K562 (cell line): ENCODE data around the gene HLA-E. TPM values are rescaled to one million over a fixed set of nuclear protein-coding genes. Genes with fewer than 3 reads are reported as not detected.

ENCODE experiments used
- KLF16 ChIP-seq: IDR thresholded peaks from 2 replicates; pipeline ENCODE4 v1.6.1; 2016; ENCODE audit warnings: antibody characterized with exemption
- MECOM ChIP-seq: fragments of 250-450 bp; sonication (Bioruptor Pico); IDR thresholded peaks from 2 replicates; pipeline ENCODE4 v1.8.0; 2022; ENCODE audit warnings: inconsistent platforms
- RCOR1 ChIP-seq, 2 experiments: IDR thresholded peaks; 2 replicates each; pipeline ENCODE4 v1.6.1; 2012; ENCODE audit warnings: low read depth in 2 of 2, low read length in 2 of 2, borderline replicate concordance in 1 of 2, improper control_type of control experiment in 1 of 2
- REST ChIP-seq, 2 experiments: fragments of 450-650 bp; formaldehyde crosslinking in 1 of 2; IDR thresholded peaks; 2 replicates each; pipeline versions ENCODE4 v1.4.0 to v1.6.1; 2014 to 2020; ENCODE audit warnings: mild to moderate bottlenecking in 2 of 2, borderline replicate concordance in 1 of 2, low read depth in 1 of 2
- ZBTB11 ChIP-seq, 3 experiments: fragments of 200-800 bp in 1 of 3; fragments of 250-450 bp in 1 of 3; fragments of 450-650 bp in 1 of 3; sonication (Bioruptor Pico) in 1 of 3; sonication (Bioruptor generic) in 1 of 3; formaldehyde crosslinking in 1 of 3; IDR thresholded peaks; 2 replicates each; pipeline versions ENCODE4 v1.6.1 to v1.8.0; 2016 to 2022; ENCODE audit warnings: mild to moderate bottlenecking in 2 of 3, missing genetic modification characterization in 2 of 3, missing compliant biosample characterization in 1 of 3, moderate library complexity in 1 of 3
- polyA plus RNA-seq, 8 experiments: library from polyadenylated mRNA; depleted of rRNA in 4 of 8; stranded (reverse) in 5 of 8; unstranded in 3 of 8; fragments of >200 nt; fragmentation: Nextera tagmentation in 2 of 8; fragmentation: Illumina TruSeq in 1 of 8; extraction: Ambion mirVana in 2 of 8; extraction: Trizol in 1 of 8; gene quantifications; 2 replicates each; pipeline versions ENCODE4 v1.2.1 to v1.2.3, GENCODE V29; 2011 to 2014; ENCODE audit warnings: inconsistent platforms in 1 of 8, missing spikeins in 1 of 8
- total RNA-seq, 7 experiments: library from RNA; depleted of rRNA in 6 of 7; stranded (reverse); fragments of >200 nt in 6 of 7; fragmentation: Illumina TruSeq in 2 of 7; extraction: Trizol in 2 of 7; gene quantifications; 2 replicates each; pipeline versions ENCODE4 v1.2.1 to v1.2.3, GENCODE V29; 2011 to 2021; ENCODE audit warnings: low replicate concordance in 1 of 7

HLA-E gene
- total and polyA plus RNA-seq, 9 of the 15 experiments (the other 6 are each of a cell fraction or from before 2014, with no cell fraction given), result 3.2 to 39.9 (median 26.8) TPM

- TF ChIP-seq REST (IDR thresholded peaks at IDR 0.05; ENCODE audit: borderline replicate concordance) (peak; percentile 77; the same call in 1 of the 2 replicates), REST (CRISPR knock-in tag; IDR thresholded peaks at IDR 0.05; ENCODE audit: low read depth) (no peak), MECOM (CRISPR knock-in tag) (no peak), KLF16 (peak; percentile 16; the same call in 1 of the 2 replicates), ZBTB11 (CRISPR knock-in tag; IDR thresholded peaks at IDR 0.05) (no peak), RCOR1 (IDR thresholded peaks at IDR 0.05; ENCODE audit: borderline replicate concordance in 1 of 2, low read depth in 2 of 2, low read length in 2 of 2) (0 out of 4 replicates have a peak, but pooled peaks of 1 of the 2 experiments have one; percentile 13)
Observed at GRCh38 chr6:30483677-30484279, 5.5 kb upstream of the HLA-E start (continued).
